RKO (cell line): ENCODE measurements around the gene EFCC1.
"Not testable (repeated sequence)": the region's sequence is repeated elsewhere in the genome, so short reads cannot be mapped to it uniquely, and the experiment has no call there.

ENCODE experiments used
- DNase-seq: peaks from one replicate; pipeline ENCODE4 v3.0.0-alpha.2; 2016; ENCODE audit warnings: low spot score

The EFCC1 gene

GRCh38 chr3:129081503-129081902, 80.4 kb downstream of the EFCC1 start:
- no peak for DNase-seq

DNA sequence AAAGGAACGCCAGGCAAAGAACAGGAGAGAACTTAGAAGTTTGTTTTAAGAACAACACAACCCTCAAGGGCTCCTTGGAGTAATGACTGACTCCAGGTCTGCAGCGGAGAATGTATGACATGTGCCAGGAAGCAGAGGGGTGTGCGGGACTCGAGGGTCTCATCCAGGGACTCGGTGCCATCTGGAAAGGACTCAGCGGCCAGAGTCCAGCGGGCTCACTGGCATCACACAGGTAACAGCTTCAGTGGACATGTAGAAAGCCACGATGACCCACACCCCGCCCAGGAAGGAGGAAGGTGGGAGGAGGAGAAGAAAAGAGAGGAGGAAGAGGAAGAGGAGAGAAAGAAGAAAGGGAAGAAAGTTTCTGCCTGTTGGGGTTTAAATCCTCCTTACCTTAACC, 80.9 kb downstream of the EFCC1 start:
- no peak for DNase-seq

- no peak for DNase-seq
Observed at GRCh38 chr3:129084501-129084900, 83.4 kb downstream of the EFCC1 start.

GRCh38 chr3:129085165-129085715, 84.1 kb downstream of the EFCC1 start:
- DNase-seq, result no peak

DNA sequence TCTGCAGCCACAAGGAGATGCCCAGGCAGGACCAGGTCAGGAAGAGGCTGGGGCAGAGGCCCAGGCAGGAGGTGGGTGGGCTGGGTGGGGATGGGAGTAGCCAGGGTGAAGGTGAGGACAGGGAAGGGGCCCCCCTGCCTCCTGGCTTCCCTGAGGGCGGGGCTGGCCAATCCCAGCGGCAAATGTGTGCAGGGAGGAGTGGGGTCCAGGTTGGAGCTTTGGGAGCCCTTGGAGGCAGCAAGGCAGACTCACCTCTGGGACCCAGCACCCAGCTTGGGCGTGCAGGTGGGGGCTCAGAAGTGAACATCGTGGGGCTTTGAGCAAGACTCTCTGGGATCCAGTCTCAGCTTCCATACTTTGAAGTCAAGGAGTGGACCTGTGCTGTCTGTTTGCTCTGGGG, 84.7 kb downstream of the EFCC1 start:
- no peak for DNase-seq

DNA sequence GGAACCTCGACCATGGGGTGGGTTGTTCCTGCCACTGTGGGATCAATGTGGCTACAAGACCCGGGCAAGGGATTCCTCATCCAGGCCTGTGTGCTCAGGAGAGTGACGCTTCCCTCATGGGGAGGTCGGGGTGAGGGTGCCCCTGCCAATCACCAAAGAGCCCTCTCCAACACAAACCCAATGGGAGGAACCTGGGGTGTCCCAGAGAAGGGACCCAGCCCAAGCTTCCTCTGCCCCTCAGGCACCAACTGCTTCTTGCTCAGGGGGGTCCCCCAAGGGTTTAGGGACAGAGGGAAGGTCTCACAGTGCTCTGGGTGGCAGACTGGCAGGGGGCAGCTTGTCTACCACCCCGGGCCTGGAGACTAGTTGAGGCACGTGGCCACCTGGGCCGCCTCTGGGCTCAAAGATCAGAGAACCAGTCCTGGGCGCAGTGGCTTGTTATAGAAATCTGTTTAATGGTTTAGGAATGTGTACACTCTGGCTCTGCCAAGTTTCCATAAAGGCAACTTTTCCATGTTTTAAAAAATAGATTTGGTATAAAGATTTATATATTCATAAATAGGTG, 86.1 kb downstream of the EFCC1 start:
- no peak for DNase-seq

DNA sequence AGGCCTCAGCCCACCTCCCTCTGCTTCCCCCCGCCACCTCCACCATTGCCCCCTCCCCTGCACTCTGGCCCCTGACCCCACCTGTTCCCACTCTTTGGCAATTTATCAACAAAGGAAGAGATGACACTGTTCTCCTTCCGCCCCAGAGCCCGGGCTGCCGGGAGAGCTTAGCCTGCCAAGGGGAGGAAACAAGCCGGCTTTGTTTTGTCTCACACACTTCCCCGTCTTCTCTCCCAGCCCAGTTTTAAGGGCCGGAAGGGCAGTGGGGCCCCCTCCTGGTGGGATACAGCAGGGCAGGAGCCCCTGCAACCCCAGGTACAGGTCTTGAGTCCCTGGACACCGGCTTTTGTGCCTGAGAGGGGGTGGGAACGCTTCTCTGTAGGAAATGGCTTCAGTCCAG, 86.8 kb downstream of the EFCC1 start:
- not testable (repeated sequence) for DNase-seq

GRCh38 chr3:129088312-129088711, 87.2 kb downstream of the EFCC1 start:
- not testable (repeated sequence) for DNase-seq
